Erythroblast (primary cell): ENCODE data around the gene ELMOD3.
"Not testable (repeated sequence)": the region's sequence is repeated elsewhere in the genome, so short reads cannot be mapped to it uniquely, and the experiment has no call there.

ENCODE experiments used
- DNase-seq, 2 experiments: peaks; one replicate each; lab custom pipeline; 2025; lab: John Stamatoyannopoulos, UW
- GATA1 ChIP-seq: IDR thresholded peaks from 2 replicates; pipeline ENCODE4 v1.6.1; 2011; ENCODE audit warnings: low read depth, mild to moderate bottlenecking, control low read depth, low read length, moderate library complexity
- POLR2A ChIP-seq: IDR thresholded peaks from 2 replicates; pipeline ENCODE4 v1.6.1; 2011; ENCODE audit warnings: mild to moderate bottlenecking, low read length

ELMOD3 gene

GRCh38 chr2:85376291-85377065 is 21.9 kb downstream of the ELMOD3 start:
- no peak for DNase-seq
- TF ChIP-seq POLR2A (no peak), GATA1 (no peak)

- TF ChIP-seq POLR2A, result no peak
- no peak for TF ChIP-seq GATA1
- no peak for DNase-seq
Observed at GRCh38 chr2:85377083-85377482, 22.5 kb downstream of the ELMOD3 start.

- no peak for DNase-seq
- no peak for TF ChIP-seq POLR2A
- no peak for TF ChIP-seq GATA1
Observed at GRCh38 chr2:85378257-85378656, 23.7 kb downstream of the ELMOD3 start.

- DNase-seq, result no peak
- TF ChIP-seq GATA1, result no peak
- TF ChIP-seq POLR2A, result no peak
Observed at GRCh38 chr2:85380048-85380447, 25.5 kb downstream of the ELMOD3 start.

GRCh38 chr2:85383151-85383550 is 28.6 kb downstream of the ELMOD3 start:
- not testable (repeated sequence) for DNase-seq

- DNase-seq, result no peak
- TF ChIP-seq GATA1, result no peak
- no peak for TF ChIP-seq POLR2A
Observed at GRCh38 chr2:85383850-85384249, 29.3 kb downstream of the ELMOD3 start.

GRCh38 chr2:85385746-85386145 is 31.2 kb downstream of the ELMOD3 start:
- DNase-seq, result no peak
- TF ChIP-seq POLR2A (no peak), GATA1 (no peak)

GRCh38 chr2:85387754-85388153 is 33.2 kb downstream of the ELMOD3 start:
- no peak for DNase-seq
- no peak for TF ChIP-seq GATA1
- no peak for TF ChIP-seq POLR2A

GRCh38 chr2:85388878-85389538 is 34.4 kb downstream of the ELMOD3 start:
- DNase-seq, result no peak
- TF ChIP-seq GATA1, result no peak
- TF ChIP-seq POLR2A, result no peak

- no peak for TF ChIP-seq GATA1
- TF ChIP-seq POLR2A, result no peak
- DNase-seq, result peak; percentile 58 to 77
Observed at GRCh38 chr2:85390941-85391669, 36.5 kb downstream of the ELMOD3 start.

- no peak for TF ChIP-seq POLR2A
- no peak for TF ChIP-seq GATA1
- no peak for DNase-seq
Observed at GRCh38 chr2:85393836-85394235, 39.3 kb downstream of the ELMOD3 start.

- TF ChIP-seq POLR2A (no peak), GATA1 (no peak)
- no peak for DNase-seq
Observed at GRCh38 chr2:85394261-85394681, 39.7 kb downstream of the ELMOD3 start.

GRCh38 chr2:85394976-85395375 is 40.4 kb downstream of the ELMOD3 start:
- DNase-seq, result no peak
- TF ChIP-seq POLR2A (no peak), GATA1 (no peak)

GRCh38 chr2:85395912-85396475 is 41.4 kb downstream of the ELMOD3 start:
- TF ChIP-seq GATA1 (no peak), POLR2A (no peak)
- no peak for DNase-seq
